Adrenal gland (tissue), 12 donors: ENCODE data around the gene MSX2. TPM values are rescaled to one million over a fixed set of nuclear protein-coding genes. Genes with fewer than 3 reads are reported as not detected.

Experiments
- DNase-seq, 7 donors: peaks; one replicate each; pipeline ENCODE4 v3.0.0-alpha.2; 2019 to 2020
- H3K27ac ChIP-seq, 5 donors: fragments of 200-600 bp; sonication (generic) in 4 of 5; 1 replicate in 3 of 5; 2 replicates in 2 of 5; pipeline versions ENCODE4 v1.5.1 to v1.8.0; 2016 to 2020; ENCODE audit warnings: mild to moderate bottlenecking in 1 of 5
- H3K27me3 ChIP-seq: fragments of 200-600 bp; 2 replicates; pipeline ENCODE4 v1.8.0; 2021
- H3K36me3 ChIP-seq, 2 donors: fragments of 200-600 bp; replicated peaks in 1 of 2; 1 replicate in 1 of 2; 2 replicates in 1 of 2; pipeline versions ENCODE4 v1.5.1 to v1.8.0; 2018 to 2022
- H3K4me1 ChIP-seq, 2 donors: fragments of 200-600 bp; replicated peaks in 1 of 2; 1 replicate in 1 of 2; 2 replicates in 1 of 2; pipeline versions ENCODE4 v1.5.1 to v1.8.0; 2018 to 2021
- H3K4me3 ChIP-seq, 4 donors: fragments of 200-600 bp; sonication (generic) in 3 of 4; one replicate each; pipeline ENCODE4 v1.5.1; 2016 to 2018
- H3K9me3 ChIP-seq, 3 donors: fragments of 200-600 bp; sonication (generic) in 1 of 3; replicated peaks in 1 of 3; 1 replicate in 2 of 3; 2 replicates in 1 of 3; pipeline versions ENCODE4 v1.5.1 to v1.8.0; 2016 to 2021
- CTCF ChIP-seq, 6 experiments: fragments of 450-650 bp in 4 of 6; fragments of 200-600 bp in 2 of 6; sonication (generic) in 1 of 6; IDR thresholded peaks; 1 replicate in 5 of 6; 2 replicates in 1 of 6; pipeline versions ENCODE4 v1.5.1 to v1.8.0; 2016 to 2021; ENCODE audit warnings: antibody characterized with exemption in 6 of 6, mild to moderate bottlenecking in 2 of 6, moderate library complexity in 1 of 6
- POLR2A ChIP-seq, 2 donors: fragments of 450-650 bp; IDR thresholded peaks; one replicate each; pipeline ENCODE4 v1.6.1; 2017; ENCODE audit warnings: antibody characterized with exemption in 2 of 2, mild to moderate bottlenecking in 2 of 2, moderate library complexity in 1 of 2
- WGBS, 4 donors: extraction: QIAGEN DNeasy Blood & Tissue Kit in 2 of 4; methylation state at CpG; one replicate each; pipeline versions ENCODE4 v1.1.5 to v1.1.7; 2013 to 2017; 5-methylcytosine and 5-hydroxymethylcytosine counted together
- intact Hi-C, 2 donors: fragments of 100-400 bp; cut with DNase I; formaldehyde crosslinking; loops; one replicate each; pipeline versions ENCODE4 v1.14.1 to v1.15.0; 2022 to 2023
- polyA plus RNA-seq, 3 donors: library from polyadenylated mRNA; stranded (reverse); fragments of 200-250 nt in 2 of 3; fragments of 350-450 nt in 1 of 3; fragmentation: Illumina TruSeq in 1 of 3; extraction: RNeasy Lipid Tissue Mini Kit (QIAGEN cat#74804) in 1 of 3; gene quantifications; one replicate each; pipeline ENCODE4 v1.2.3, GENCODE V29; 2013 to 2014
- total RNA-seq, 9 donors: library from RNA; depleted of rRNA in 4 of 9; stranded (reverse); fragments of >200 nt in 4 of 9; fragments of 120-200 nt in 1 of 9; fragmentation: NEBNext Ultra II Directional in 1 of 9; extraction: Animal tissue kit (Norgen Biotek cat#: 25700) in 1 of 9; gene quantifications; one replicate each; pipeline versions ENCODE4 v1.1.0 to v1.2.4, GENCODE V29; 2013 to 2023
- donor health status: healthy with polysubstance abuse.
- donor health status: Bipolar disorder and iron deficiency.
- donor health status: DM: yes; HTN: yes; CAD: no.
- donor health status: DM: no; HTN: no; CAD: no.
- donor health status: DM: no; HTN: no; CAD: no.
- donor health status: DM: yes; HTN: yes; CAD: no.

MSX2 gene
- total and polyA plus RNA-seq, 12 donors, result 0.24 to 1.3 (median 0.58) TPM; not detected in 1

GRCh38 chr5:174737330-174737729 lies 12.9 kb downstream of the MSX2 start:
- H3K27me3 ChIP-seq, result peaks cover 46% of the 10 kb centered on the region
- no peak overlapping the region for H3K27ac ChIP-seq
- 35 to 47% (median 40%) methylated on average over 13 to 15 of the region's 15 CpGs for WGBS, 4 donors
- no peaks in the 10 kb centered on the region for H3K9me3 ChIP-seq
- H3K36me3 ChIP-seq, result no peaks in the 10 kb centered on the region
- intact Hi-C loops, result no loop called here
- no peak overlapping the region for H3K4me3 ChIP-seq
- no peak for DNase-seq
- no peak for TF ChIP-seq POLR2A (IDR thresholded peaks at IDR 0.05)
- TF ChIP-seq CTCF (IDR thresholded peaks at IDR 0.05), result no peak
- H3K4me1 ChIP-seq, result no peaks in the 10 kb centered on the region

- no peak overlapping the region for H3K27ac ChIP-seq
- H3K4me1 ChIP-seq, result no peaks in the 10 kb centered on the region
- H3K27me3 ChIP-seq, result peaks cover 17% of the 10 kb centered on the region
- H3K36me3 ChIP-seq, result no peaks in the 10 kb centered on the region
- 40 to 46% (median 44%) methylated on average over 5 of the region's 5 CpGs for WGBS, 4 donors
- no peaks in the 10 kb centered on the region for H3K9me3 ChIP-seq
- H3K4me3 ChIP-seq, result no peak overlapping the region
- DNase-seq, result no peak
- intact Hi-C loops, result no loop called here
- TF ChIP-seq CTCF (IDR thresholded peaks at IDR 0.05) (no peak), POLR2A (IDR thresholded peaks at IDR 0.05) (no peak)
Measured at GRCh38 chr5:174741352-174741751, 17.0 kb downstream of the MSX2 start.

GRCh38 chr5:174744896-174745295 lies 20.5 kb downstream of the MSX2 start:
- peaks cover 14% of the 10 kb centered on the region for H3K27me3 ChIP-seq
- no peak overlapping the region for H3K27ac ChIP-seq
- WGBS, 4 donors, result 57 to 62% (median 60%) methylated on average over 2 of the region's 2 CpGs
- DNase-seq, result no peak
- H3K4me3 ChIP-seq, result no peak overlapping the region
- intact Hi-C loops, result no loop called here
- no peaks in the 10 kb centered on the region for H3K4me1 ChIP-seq
- H3K36me3 ChIP-seq, result no peaks in the 10 kb centered on the region
- H3K9me3 ChIP-seq, result no peaks in the 10 kb centered on the region
- TF ChIP-seq POLR2A (IDR thresholded peaks at IDR 0.05) (no peak), CTCF (IDR thresholded peaks at IDR 0.05) (no peak)

- WGBS, 4 donors, result 48 to 50% (median 48%) methylated on average over 8 of the region's 8 CpGs
- intact Hi-C loops, result no loop called here
- Histone ChIP-seq H3K4me1 (no peaks in the 10 kb centered on the region), H3K27ac (no peak overlapping the region), H3K9me3 (no peaks in the 10 kb centered on the region), H3K4me3 (no peak overlapping the region), H3K36me3 (no peaks in the 10 kb centered on the region), H3K27me3 (peaks cover 20% of the 10 kb centered on the region)
- no peak for DNase-seq
- TF ChIP-seq CTCF (IDR thresholded peaks at IDR 0.05) (no peak), POLR2A (IDR thresholded peaks at IDR 0.05) (no peak)
Measured at GRCh38 chr5:174745590-174746103, 21.3 kb downstream of the MSX2 start.
